ENCODE measurements around the gene ELP4.

GRCh38 chr11:31646216-31646615 is 136.6 kb downstream of the ELP4 start:
- TF ChIP-seq CTCF (IDR thresholded peaks at IDR 0.05; ENCODE audit: poor library complexity): no peak
- no peak for TF ChIP-seq EZH2 (IDR thresholded peaks at IDR 0.05; ENCODE audit: borderline replicate concordance)
- no peak for TF ChIP-seq EZH2phosphoT487 (IDR thresholded peaks at IDR 0.05; ENCODE audit: low read depth, severe bottlenecking, unreplicated experiment)
